Glomerular visceral epithelial cell (primary cell): ENCODE measurements around the gene EPHA6.
A peak's percentile ranks its signal among the peaks of the same experiment; 100 is the strongest.
"Not testable (repeated sequence)": the region's sequence is repeated elsewhere in the genome, so short reads cannot be mapped to it uniquely, and the experiment has no call there.

Experiments used
- DNase-seq: peaks from one replicate; pipeline ENCODE4 v3.0.0-alpha.2; 2016; ENCODE audit errors: extremely low spot score

The EPHA6 gene

DNA sequence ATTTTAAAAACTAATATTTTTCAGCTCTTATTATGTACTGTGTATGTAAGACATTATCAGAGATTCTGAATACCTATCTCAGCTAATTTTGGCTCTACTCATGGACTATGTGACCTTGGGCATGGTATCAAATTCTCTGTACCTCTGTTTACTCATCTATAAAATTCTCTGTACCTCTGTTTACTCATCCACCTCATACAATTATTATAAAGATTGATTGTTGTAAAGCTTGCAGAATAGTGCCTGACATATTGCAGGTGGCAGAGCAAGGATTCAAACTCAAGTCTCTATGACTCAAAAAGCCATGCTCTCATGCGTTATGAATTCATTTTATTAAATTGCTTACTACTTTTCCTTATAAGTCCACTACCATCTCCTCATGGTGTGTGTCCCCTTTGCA lies 798.2 kb downstream of the EPHA6 start:
- DNase-seq: no peak

DNA sequence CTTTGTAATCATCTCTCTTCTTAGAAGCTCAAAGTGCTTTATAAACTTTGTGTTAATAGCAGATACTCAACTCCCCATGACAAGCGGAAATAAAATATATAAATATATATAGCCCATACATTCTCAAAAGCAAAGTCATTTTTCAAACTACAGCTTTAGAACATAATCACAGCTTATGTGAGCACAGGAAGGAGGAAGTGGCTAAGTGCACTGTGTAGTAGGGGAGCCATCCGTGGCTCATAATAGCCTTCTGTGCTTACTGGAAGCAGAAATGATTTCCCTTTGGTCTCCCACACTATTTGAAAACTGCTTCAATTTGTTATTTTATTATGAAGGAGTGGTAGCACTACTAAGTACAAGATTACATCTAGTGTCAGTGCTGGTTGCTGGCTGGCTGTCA lies 798.7 kb downstream of the EPHA6 start:
- no peak for DNase-seq

DNA sequence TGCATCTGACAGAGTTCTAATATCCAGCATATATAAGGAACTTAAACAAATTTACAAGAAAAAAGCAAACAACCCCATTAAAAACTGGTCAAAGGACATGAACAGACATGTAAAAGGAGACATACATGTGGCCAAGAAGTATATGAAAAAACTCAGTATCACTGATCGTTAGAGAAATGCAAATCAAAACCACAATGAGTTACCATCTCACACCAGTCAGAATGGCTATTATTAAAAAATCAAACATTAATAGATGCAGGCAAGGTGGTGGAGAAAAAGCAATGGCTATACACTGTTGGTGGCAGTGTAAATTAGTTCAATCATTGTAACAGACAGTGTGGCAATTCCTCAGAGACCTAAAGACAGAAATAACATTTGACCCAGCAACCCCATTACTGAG lies 806.1 kb downstream of the EPHA6 start:
- not testable (repeated sequence) for DNase-seq

DNA sequence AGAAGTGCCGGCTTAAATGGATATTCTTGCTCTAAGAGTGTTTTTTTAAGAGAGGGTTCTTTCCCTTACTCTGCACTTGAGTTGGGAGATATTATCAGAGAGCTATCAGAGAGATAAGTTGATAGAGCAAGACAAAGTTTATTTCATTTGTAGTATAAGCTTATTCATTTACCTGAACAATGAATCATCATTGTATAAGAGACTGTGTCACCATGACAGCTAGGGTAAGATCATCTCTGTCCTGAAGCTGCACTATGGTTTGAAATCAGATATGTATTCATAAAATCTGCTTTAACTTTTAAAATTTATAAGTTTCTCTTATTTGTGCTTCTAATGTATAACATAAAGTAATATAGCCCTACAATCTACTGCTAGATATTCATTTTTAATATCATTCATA lies 822.1 kb downstream of the EPHA6 start:
- no peak for DNase-seq

DNA sequence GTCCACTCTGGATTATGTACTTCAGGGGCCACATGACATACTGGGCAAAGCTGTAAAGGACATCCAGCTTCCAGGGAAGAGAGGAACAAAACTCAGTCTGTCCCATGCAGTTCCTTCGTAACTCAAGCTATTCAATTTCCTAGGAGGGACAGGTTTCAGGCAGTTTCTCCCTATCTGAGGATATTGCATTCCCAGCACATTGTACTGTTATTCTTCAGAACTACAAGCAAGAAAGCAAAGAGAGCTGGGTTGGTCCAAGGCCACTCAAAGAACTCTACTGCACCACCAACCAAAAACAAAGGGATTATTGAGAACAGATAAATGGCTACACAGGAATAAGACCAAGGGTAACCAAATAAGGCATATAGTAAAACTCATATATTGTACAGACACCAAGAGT lies 832.5 kb downstream of the EPHA6 start:
- no peak for DNase-seq

DNA sequence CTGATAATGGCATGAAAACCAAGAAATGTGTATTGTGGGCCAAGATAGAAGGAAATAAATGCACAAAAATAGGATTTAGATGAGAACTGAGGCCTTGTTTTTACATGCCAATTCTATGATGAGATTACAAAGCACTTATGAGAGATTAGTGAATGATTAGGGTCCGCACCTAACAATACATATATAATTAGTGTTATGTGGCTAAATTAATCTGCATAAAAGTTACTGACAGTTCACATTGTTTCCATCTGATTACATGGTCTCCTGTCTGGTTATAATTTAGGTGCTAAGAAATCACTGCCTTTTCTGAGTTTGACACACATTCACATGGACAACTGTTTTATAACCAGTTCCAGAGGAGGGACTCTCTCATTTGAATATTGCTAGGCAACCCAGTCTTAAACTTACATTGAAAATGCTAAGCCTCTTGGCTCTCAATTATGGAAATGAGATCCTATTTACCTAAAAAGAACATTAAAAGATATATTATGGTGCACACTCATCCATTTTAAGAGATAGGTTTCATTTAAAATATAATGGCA lies 833.1 kb downstream of the EPHA6 start:
- DNase-seq: no peak

DNA sequence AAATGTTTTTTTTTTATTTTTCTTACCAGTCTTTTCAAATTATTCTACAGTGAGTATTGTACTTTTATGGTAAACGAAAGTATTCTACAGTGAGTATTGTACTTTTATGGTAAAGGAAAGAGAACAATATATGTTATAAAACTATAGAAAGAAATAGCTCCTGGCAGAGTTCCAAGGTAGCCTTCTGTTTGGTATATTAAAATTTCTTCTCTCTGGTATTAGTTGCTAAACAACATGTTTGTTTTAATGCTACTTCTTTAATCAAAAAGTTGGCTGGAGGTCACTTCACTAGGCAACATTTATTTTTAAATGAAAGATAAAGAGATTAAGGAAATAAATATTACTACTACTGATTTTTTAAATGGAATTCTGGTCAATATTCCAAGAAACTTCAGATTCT lies 841.6 kb downstream of the EPHA6 start:
- DNase-seq: no peak

DNA sequence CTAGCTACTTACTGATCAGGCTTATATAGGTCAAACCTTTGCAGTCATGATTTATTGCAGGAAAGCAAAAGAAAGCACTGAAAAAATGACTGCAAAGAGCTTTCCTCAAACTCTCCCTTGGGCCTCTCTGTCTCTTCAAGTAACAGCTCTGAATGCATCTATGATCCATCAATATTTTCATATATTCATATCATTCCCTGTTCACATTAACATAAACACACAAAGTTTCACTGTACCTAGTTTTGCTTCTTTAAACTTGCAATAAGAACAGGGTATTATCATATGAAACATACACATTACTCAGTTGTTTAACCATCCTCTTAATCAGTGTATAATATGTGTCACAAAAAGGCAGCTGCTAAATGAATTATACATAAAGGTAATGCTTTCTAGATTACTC lies 842.2 kb downstream of the EPHA6 start:
- no peak for DNase-seq

DNA sequence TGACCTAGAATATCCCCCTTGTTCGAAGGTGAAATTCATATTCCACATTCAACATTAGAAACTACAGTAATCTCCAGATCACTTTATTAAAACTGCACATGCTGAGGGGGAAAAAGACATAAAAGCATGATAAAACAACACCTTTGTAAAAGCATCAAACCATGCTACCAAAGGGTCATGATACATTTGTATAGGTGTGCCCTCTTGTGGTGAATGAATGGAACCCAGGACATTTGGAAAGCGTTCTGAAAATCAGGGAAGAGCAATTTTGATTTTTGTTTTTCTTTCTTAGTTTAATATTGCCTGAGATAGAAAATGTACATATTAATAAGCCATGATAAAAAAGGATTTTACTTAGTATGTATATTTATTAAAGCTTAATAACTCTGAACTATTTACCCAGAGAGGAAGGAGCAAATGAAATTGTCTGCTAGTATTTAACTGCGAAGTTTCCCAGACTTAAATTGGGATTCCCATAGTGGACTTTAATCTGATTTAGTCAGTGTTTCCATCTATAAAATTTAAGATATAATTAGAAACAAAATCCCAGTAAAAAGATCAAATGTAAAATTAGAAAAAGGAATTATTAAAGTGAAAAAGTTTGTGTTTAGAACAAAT lies 844.4 kb downstream of the EPHA6 start:
- DNase-seq: peak; percentile 28

DNA sequence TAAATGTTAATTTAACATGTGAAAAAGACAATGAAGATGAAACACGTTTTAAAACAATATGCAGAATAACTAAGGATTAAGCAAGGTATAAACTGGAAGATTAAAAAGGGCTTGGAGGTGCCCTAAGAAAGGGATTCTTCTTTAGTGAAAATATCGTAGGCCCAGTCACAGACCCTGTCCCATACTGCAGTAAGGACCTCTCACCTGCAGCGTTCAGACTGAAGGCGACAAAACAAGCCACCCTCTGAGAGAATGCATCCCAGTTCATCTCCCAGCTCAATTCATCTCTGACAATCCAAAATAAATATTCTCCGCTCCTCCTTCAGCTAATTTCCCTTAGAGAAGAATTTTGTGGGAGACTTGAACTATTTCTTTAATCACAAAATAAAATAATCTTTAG lies 847.9 kb downstream of the EPHA6 start:
- no peak for DNase-seq

DNA sequence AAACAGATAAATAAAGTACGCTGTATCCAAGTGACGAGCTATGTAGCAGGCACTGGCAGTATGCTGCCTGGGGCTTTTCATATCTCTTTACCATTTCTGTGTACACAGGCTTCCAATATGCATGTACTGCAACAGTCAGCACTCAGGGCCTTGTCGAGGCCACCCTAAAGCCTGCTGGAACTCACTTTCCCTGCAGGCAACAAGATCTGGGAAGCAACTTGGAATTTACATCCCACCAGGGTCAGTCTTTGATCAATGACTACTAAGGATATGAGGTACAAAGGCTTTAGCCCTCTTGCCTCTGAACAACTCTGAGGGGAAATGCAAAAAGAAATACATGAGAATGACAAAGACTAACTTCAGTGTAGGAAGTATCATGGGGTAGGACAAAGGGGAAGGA lies 848.4 kb downstream of the EPHA6 start:
- no peak for DNase-seq

DNA sequence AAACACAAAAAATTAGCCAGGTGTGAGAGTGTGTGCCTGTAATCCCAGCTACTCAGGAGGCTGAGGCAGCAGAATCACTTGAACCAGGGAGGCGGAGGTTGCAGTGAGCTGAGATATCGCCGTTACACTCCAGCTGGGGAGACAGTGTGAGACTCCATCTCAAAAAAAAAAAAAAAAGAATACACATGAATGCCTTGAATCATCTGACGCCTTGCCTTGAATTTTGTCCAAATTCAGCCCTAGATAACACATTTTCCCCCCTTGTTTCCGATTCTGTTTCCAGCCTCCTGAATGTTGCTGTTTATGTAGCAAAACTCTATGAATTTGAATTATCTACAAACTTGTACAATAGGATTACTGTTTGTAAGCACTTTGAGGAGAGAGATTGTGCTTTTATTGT lies 851.5 kb downstream of the EPHA6 start:
- no peak for DNase-seq

DNA sequence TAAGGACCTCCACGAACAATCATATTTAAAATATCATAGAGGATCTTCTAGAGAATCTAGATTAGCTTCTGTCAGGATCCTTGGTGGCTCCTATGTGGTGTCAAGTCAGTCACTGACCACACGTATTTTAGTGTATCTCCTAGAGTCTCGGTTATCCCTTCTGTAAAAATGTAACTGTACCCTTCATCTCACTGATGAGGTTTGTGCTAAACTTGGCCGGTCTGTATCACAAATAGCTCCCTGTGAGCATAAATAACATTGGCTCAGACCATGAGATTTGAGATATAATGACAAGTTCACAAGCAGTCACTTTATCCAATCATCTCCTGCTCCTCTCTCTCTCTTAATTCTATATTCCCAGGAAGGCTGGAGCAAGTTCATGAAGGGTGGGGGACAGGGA lies 856.6 kb downstream of the EPHA6 start:
- no peak for DNase-seq

DNA sequence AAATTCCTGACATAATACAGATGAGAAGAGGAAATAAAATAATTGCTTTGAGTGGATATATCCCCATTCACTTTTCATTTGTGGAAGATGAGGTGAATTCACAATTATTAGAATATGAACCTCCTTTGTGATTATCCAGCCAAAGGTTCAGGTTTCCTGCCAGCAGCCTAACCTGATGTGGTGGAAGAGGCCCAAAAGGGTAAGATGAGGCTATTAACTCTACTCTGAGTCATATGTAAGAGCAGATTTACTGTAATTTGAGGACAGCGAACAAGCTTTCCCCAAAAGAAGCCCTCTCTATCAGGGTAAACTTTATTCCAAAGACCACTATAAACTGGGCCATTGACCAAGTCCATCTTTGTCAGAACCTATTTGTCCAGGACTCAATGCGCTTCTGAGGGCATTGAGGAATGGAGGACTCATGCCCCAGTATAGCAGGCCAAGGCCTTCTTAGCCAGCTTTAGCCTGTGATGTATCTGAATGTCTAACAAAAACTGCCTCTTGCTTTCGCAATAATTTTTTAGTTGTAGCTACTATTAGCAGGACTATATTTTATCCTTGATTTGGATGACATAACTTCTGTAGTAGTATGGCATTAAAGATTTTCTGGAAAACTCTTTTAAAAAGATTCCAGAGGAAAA lies 859.1 kb downstream of the EPHA6 start:
- no peak for DNase-seq

DNA sequence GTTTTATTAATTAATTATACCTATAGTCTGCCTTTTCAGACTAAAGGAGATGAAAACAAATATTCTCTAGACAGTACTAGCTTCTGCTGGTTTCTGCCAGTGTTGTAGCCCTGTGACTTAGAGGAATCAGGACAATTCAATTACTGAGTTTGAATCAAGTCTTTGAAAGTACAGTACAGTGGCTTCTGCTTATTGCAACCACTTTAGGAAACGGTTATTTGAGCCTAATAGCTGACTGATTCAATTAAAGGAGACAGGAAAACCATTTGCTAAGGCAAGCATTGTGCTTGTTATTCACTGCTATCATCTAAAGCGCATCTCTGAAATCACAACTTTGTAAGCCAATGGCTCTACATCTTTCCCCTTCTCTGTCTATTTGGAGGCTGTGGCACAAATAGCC lies 860.1 kb downstream of the EPHA6 start:
- no peak for DNase-seq

DNA sequence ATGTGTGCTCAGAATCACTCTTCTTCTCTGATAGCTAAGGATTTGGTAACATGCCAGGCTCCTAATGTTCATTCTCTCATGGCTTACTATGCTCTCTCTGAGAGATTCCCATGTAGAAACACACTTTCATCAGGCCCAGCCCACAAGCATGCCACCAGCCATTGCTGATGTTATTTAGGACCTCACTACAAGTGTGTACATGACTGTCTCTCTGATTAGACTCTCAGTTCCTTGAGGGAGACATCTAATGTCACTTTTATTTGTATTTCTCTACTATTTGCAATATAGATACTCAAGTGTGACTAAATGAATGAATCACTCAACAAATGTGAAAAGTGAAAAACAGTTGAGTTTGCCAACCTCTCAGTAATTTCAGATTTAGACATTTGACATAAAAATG lies 865.8 kb downstream of the EPHA6 start:
- no peak for DNase-seq

DNA sequence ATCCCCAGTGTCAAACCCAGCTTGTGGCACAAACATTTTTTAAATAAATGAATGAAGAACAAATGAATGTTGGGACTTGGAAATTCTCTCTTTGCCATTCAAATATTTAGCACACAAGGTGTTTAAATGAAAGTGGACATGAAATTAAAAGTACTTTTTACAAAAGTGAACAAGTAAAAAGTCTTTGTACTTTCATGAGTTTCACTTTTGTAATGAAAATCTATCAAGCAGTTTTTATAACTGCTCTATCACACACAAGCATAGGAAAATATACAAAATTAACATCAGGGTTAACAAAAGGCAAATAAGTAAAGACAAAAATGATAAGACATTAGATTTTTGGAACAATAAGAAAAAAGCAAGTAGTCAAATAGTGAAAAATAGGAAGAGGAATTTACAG lies 866.3 kb downstream of the EPHA6 start:
- no peak for DNase-seq

DNA sequence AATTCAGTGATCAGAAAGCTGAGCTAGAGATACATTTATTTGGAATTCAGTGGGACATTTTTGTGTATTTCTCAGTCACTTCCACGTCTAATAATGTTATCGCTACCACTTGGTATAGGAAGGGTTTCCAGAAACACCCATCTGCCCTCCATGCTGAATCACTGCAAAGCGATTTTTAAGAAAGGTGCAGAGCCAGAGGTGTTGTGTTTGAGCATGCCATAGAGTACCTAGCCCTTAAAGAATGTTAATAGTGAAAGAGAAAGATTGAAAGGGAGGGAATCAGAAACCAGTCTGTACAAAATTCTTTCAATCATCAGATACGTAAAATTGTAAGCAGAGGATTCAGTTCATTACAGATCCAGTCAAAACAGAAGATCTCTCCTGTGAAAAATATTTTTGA lies 870.1 kb downstream of the EPHA6 start:
- DNase-seq: no peak

DNA sequence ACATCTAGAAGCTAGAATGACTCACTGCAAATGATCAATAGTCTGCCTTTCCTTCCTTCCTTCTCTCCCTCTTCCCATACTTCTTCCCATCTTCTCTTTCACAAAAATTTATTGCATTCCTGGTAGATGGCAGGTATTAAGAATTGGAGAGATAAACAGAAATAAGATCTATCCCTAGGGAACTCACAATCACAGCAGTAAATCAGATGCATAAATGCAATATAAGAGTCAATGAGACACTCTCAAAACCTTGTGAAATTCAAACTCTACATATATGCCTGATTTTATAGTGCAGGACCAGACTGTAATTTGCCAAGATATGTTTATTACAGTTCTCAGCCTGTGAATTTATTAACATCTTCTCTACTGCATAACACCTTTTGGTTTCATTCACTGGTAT lies 871.9 kb downstream of the EPHA6 start:
- no peak for DNase-seq

DNA sequence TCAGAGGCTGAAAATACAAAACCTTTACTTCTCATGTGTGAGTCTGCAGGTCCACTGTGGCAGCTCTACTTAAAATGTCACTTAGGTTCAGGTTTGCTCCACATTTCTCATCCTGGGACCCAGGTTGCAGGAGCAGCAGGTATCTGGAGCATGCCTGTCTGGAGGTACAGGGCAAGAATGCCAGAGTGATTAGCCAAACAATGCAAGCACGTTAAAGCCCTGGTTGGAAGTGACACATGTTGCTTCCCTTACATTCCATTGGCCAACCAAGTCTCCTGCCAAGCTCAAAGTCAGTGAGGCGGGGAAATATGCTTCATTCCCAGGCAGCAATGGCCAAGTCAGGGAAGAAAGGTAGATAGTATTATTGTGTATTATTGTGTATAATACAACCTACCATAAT lies 873.3 kb downstream of the EPHA6 start:
- peak; percentile 31 for DNase-seq

DNA sequence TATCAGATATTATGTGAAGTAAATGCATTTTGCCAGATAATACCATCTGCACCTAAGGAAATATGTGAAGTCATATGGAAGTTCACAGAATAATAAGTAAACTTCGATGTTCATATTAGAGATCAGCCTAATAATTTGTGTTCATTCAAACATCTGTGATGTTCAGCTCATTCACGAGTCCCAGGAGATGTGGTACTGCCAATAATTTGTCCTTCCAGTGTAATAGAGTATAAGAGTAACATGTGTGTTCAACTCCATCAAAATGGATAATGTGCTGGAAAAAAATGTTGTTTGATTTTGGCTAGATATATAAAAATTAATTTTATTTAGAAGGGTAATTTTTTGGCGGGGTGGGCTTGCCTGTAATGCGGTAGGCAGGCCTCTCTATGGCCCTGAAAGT lies 874.7 kb downstream of the EPHA6 start:
- DNase-seq: no peak

DNA sequence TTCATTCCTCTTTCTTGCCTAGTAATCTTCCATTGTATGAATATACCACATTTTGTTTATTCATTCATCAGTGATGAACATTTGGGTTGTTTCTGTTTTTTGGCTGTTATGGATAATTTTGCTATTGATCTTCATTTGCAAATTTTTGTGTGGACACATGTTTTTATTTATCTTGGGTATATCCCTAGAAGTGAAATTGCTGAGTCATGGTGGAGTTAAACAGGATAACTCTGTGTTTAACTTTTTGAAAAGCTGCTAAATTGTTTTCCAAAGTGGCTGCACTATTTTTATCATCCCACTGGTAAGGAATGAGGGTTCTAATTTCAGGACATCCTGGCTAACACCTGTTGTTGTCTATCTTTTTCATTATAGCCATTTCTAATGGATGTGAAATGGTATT lies 875.6 kb downstream of the EPHA6 start:
- DNase-seq: no peak

DNA sequence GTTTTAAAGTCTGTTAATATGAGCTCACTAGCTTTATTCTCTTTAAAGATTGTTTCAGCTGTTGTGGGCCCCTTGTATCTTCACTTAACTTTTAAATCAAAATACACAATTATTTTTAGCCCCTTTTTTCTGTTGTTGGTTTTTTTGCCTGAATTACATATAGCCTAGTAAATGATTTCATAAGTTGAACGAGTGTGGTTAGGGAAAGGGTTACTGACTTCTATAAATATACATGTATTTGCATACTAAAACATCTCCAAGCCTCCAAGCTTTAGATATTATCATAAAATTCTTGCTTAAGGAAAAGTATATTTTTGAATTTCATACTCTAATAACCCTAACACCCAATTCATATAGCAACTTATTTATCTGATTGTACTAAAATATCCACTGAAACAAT lies 877.0 kb downstream of the EPHA6 start:
- DNase-seq: no peak

DNA sequence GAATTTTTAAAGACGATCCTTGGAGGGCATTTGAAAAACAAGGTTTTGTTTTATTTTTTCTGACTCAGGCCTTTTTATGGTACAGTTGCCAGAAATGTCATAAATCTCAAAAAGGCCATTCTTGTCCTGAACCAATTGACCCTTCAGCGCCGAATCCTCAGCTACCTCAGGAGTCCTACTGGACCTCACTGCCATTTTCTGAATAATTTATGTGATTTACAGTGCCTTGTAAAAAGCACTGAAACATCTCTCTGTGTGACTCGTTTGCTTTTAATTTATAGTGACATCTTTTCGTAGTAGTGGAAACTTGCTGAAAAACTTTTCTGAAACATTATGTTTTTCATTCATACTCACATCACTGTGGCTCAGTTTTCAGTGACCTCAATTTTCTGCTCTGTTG lies 878.0 kb downstream of the EPHA6 start:
- DNase-seq: no peak
